ENCODE measurements around the gene NFATC1. TPM values are rescaled to one million over a fixed set of nuclear protein-coding genes. Genes with fewer than 3 reads are reported as not detected.
"Not testable (repeated sequence)": the region's sequence is repeated elsewhere in the genome, so short reads cannot be mapped to it uniquely, and the experiment has no call there.

Gene NFATC1
- total RNA-seq, 1 experiment from 2014 or later = 4.9 TPM

- in situ Hi-C loops (cut with HindIII; ENCODE audit: low pct_unique_long_range_greater_than_20kb, low sequenced_read_pairs) = no loop called here
- no peak for DNase-seq (ENCODE audit: low read depth, low spot score)
Measured at GRCh38 chr18:79470547-79470946, 74.8 kb downstream of the NFATC1 start.

DNA sequence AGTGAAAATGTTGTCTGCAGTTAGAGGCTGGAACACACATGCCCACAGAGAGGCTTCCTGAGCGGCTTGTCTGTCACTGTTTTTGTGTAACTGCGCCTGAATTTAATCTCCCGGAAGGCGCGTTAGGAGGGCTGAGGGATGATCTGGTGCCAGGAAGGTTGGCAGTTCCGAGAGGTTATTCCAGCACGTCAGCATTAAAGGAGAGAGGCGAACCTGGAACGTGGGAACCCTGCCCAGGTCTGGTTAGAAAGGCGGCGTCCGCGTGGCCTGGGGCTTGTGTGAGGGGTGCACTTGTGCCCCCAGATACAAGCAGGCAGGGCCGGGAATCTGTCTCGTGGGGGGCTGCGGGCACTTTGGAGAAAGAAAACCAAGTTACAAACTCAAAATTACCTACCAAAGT lies 75.3 kb downstream of the NFATC1 start:
- in situ Hi-C loops (cut with HindIII; ENCODE audit: low pct_unique_long_range_greater_than_20kb, low sequenced_read_pairs) = no loop called here
- no peak for DNase-seq (ENCODE audit: low read depth, low spot score)

- DNase-seq (ENCODE audit: low read depth, low spot score) = no peak
- in situ Hi-C loops (cut with HindIII; ENCODE audit: low pct_unique_long_range_greater_than_20kb, low sequenced_read_pairs) = no loop called here
Measured at GRCh38 chr18:79471597-79471996, 75.9 kb downstream of the NFATC1 start.

GRCh38 chr18:79472176-79472575 lies 76.4 kb downstream of the NFATC1 start:
- DNase-seq (ENCODE audit: low read depth, low spot score) = no peak
- in situ Hi-C loops (cut with HindIII; ENCODE audit: low pct_unique_long_range_greater_than_20kb, low sequenced_read_pairs) = no loop called here

GRCh38 chr18:79472946-79473345 lies 77.2 kb downstream of the NFATC1 start:
- no peak for DNase-seq (ENCODE audit: low read depth, low spot score)
- in situ Hi-C loops (cut with HindIII; ENCODE audit: low pct_unique_long_range_greater_than_20kb, low sequenced_read_pairs) = no loop called here

- peak; percentile 90 for DNase-seq (ENCODE audit: low read depth, low spot score)
- in situ Hi-C loops (cut with HindIII; ENCODE audit: low pct_unique_long_range_greater_than_20kb, low sequenced_read_pairs) = no loop called here
Measured at GRCh38 chr18:79476031-79476917, 80.5 kb downstream of the NFATC1 start.

GRCh38 chr18:79476918-79477571 lies 81.3 kb downstream of the NFATC1 start:
- in situ Hi-C loops (cut with HindIII; ENCODE audit: low pct_unique_long_range_greater_than_20kb, low sequenced_read_pairs) = no loop called here
- peak; percentile 97 for DNase-seq (ENCODE audit: low read depth, low spot score)

GRCh38 chr18:79477711-79478483 lies 82.2 kb downstream of the NFATC1 start:
- in situ Hi-C loops (cut with HindIII; ENCODE audit: low pct_unique_long_range_greater_than_20kb, low sequenced_read_pairs) = no loop called here
- no peak for DNase-seq (ENCODE audit: low read depth, low spot score)

GRCh38 chr18:79478484-79479115 lies 82.9 kb downstream of the NFATC1 start:
- no peak for DNase-seq (ENCODE audit: low read depth, low spot score)
- in situ Hi-C loops (cut with HindIII; ENCODE audit: low pct_unique_long_range_greater_than_20kb, low sequenced_read_pairs) = no loop called here

DNA sequence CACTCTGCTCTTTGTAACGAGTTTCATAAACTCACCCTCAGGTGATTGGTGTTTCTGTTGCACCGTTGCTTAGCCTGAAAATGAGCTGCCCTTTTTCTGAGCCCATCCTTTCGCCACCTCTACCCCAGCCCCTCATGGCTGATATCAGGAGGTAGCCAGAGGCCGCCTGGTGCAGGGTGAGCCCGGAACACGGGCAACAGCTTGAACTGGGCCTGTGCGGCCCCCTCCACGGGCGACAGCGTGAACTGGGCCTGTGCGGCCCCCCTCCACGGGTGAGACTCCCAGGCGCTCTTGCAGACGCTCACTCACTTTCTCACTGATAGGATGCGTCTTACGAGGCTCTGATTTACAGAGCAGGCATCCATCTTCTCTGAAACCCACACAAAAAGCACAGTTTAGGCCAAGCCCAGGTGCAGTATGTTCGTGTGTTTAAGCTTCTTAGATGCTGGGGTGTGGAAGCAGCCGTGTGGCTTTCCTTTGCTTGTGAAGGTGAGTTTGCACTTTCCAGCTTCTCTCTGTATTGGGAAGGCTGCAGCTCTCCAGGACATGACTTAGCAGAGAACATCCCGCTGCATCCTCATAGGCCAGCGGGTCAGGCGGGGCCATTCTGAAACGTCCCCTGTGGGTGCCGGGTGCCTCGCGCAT lies 83.5 kb downstream of the NFATC1 start:
- no peak for DNase-seq (ENCODE audit: low read depth, low spot score)
- in situ Hi-C loops (cut with HindIII; ENCODE audit: low pct_unique_long_range_greater_than_20kb, low sequenced_read_pairs) = no loop called here

DNA sequence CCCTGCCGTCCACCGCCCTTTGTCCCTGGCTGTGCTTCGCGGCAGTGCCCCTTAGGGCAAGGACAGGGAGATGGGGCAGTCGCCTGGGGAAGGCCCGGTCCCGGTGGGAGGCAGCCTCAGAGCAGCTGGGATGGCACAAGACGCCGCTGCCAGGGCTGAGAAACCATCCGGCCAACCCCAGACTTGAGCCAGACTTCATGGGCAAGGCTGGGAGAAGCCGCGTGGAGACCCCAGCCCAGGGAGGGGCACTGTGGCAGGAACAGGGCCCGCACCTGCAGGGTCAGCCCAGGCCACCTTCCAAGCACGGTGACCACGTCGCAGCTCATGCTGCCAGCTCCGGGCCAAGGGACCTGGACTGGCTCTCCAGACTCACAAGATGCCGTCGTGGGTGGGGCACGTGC lies 84.0 kb downstream of the NFATC1 start:
- DNase-seq (ENCODE audit: low read depth, low spot score) = no peak
- in situ Hi-C loops (cut with HindIII; ENCODE audit: low pct_unique_long_range_greater_than_20kb, low sequenced_read_pairs) = no loop called here

- no peak for DNase-seq (ENCODE audit: low read depth, low spot score)
- in situ Hi-C loops (cut with HindIII; ENCODE audit: low pct_unique_long_range_greater_than_20kb, low sequenced_read_pairs) = no loop called here
Measured at GRCh38 chr18:79480171-79481045, 84.7 kb downstream of the NFATC1 start.

- DNase-seq (ENCODE audit: low read depth, low spot score) = no peak
Measured at GRCh38 chr18:79481046-79481790, 85.5 kb downstream of the NFATC1 start.

DNA sequence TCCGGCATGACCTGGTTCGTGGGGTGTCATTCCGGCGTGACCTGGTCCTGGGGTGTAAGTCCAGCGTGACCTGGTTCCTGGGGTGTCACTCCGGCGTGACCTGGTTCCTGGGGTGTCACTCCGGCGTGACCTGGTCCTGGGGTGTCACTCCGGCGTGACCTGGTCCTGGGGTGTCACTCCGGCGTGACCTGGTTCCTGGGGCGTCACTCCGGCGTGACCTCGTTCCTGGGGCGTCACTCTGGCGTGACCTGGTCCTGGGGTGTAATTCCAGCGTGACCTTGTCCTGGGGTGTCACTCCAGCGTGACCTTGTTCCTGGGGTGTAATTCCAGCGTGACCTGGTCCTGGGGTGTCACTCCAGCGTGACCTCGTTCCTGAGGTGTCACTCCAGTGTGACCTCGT lies 87.7 kb downstream of the NFATC1 start:
- in situ Hi-C loops (cut with HindIII; ENCODE audit: low pct_unique_long_range_greater_than_20kb, low sequenced_read_pairs) = not testable (repeated sequence)

More at GRCh38 chr18:79481046-79481790, 85.5 kb downstream of the NFATC1 start:
- in situ Hi-C loops (cut with HindIII; ENCODE audit: low pct_unique_long_range_greater_than_20kb, low sequenced_read_pairs) = no loop called here

GRCh38 chr18:79483971-79484491 lies 88.3 kb downstream of the NFATC1 start:
- in situ Hi-C loops (cut with HindIII; ENCODE audit: low pct_unique_long_range_greater_than_20kb, low sequenced_read_pairs) = no loop called here
- DNase-seq (ENCODE audit: low read depth, low spot score) = no peak

More for the DNA sequence above, 87.7 kb downstream of the NFATC1 start:
- not testable (repeated sequence) for DNase-seq (ENCODE audit: low read depth, low spot score)

Data from SK-MEL-5 (cell line).